22Rv1 (cell line): Measurements from ENCODE around the gene MINDY4.

Experiments used
- H3K27ac ChIP-seq: fragments of 450-650 bp; 2 replicates; pipeline ENCODE4 v1.5.1; 2017
- ZFX ChIP-seq: fragments of 450-650 bp; IDR thresholded peaks from 2 replicates; pipeline ENCODE4 v1.6.1; 2017; ENCODE audit warnings: antibody characterized with exemption, borderline replicate concordance
- TF ChIP-seq, protein P1 (sequence below): fragments of 450-650 bp; IDR thresholded peaks from 2 replicates; pipeline ENCODE4 v1.5.1; 2017; ENCODE audit warnings: mild to moderate bottlenecking

The MINDY4 gene

DNA sequence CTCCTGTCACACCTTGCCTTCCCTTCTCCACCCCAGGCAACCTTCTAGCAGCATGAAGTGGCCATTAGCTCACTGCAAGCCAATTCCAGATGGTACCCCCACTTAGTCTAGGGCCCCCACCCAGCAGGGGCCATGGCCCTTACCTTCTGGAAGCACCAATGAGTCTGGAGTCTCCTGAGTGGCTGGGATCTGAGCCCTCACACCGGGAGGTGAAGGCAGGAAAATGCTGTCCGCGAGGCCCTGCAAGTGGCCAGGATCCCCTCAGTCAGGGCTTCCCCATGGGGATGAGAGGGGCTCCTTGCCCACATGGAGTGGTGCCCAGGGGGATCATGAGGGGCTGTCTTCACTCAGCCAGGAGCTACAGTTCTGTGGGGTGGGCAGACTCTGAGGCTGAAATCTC is 145.0 kb downstream of the MINDY4 start:
- H3K27ac ChIP-seq = no peak overlapping the region
- no peak for TF ChIP-seq ZFX
- TF ChIP-seq, protein P1, sequence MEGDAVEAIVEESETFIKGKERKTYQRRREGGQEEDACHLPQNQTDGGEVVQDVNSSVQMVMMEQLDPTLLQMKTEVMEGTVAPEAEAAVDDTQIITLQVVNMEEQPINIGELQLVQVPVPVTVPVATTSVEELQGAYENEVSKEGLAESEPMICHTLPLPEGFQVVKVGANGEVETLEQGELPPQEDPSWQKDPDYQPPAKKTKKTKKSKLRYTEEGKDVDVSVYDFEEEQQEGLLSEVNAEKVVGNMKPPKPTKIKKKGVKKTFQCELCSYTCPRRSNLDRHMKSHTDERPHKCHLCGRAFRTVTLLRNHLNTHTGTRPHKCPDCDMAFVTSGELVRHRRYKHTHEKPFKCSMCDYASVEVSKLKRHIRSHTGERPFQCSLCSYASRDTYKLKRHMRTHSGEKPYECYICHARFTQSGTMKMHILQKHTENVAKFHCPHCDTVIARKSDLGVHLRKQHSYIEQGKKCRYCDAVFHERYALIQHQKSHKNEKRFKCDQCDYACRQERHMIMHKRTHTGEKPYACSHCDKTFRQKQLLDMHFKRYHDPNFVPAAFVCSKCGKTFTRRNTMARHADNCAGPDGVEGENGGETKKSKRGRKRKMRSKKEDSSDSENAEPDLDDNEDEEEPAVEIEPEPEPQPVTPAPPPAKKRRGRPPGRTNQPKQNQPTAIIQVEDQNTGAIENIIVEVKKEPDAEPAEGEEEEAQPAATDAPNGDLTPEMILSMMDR = no peak

DNA sequence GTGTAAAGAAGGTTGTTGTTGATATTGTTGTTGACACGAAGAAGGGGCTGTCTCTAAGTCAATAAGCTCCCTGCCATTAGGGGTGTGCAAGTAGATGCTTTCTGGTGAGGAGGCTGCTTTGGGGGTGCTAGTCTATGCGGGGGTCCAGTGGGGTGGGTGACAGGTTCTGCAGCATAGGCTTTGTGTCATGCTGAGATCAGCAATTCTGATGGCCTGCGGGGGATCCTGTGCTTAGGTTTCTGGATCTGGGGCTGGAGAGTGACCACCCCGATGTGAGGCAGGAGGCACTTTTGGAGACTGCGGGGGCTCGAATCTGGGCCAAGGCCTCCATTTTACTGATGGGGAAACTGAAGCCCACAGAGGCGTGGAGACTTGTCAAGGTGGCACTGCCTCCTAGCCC is 145.6 kb downstream of the MINDY4 start:
- H3K27ac ChIP-seq = no peak overlapping the region
- TF ChIP-seq, protein P1 = no peak
- no peak for TF ChIP-seq ZFX

DNA sequence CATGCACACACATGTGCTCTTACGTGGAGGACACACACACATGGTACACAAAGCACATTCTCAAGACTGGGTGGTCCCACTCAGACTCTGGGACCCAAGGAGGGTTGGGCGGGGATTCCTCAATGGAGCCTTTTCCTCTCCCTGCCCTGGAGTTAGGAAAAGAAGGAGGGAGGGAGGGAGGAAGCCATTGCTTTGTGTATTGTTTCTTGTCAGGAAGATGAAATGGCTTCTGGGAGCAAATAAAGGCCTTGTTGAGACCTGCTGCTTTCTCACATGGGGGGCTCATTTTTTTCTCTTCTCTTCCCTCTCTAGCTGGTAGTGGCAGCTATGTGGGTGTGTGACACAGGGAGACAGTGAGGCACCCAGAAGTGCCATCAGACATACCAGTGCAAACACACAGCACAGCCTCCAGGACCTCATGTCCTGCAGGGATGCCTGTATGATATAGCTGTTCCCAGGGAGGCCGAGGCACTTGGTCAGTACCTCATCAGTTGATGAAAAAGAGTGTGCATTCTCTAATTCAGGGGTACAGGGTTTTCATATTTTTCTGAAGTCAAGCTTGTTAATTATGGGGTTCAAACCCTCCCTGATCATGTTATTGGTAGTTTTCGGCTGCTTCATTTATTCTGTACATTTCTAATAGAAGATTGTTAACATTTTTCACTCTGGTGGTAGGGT is 146.1 kb downstream of the MINDY4 start:
- TF ChIP-seq, protein P1 = no peak
- TF ChIP-seq ZFX = no peak
- H3K27ac ChIP-seq = no peak overlapping the region

DNA sequence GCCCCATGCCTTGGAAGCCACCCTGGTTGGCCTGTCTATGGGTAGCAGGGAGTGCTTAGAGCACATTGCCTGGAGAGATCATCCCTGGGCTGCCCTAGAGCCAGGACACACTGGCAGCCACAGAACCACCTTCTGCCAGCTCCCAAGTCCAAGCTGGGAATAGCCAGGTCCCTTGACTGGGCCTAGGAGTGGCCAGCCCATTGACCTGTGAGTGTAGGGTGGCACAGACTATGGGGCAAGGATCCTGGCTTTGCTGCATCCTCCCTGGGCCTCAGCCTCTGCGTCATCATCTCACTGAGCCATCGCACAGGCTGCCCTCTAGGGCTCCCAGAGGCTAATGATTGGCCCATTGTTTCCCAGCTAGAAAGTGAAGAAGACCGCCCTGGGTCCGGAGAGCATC is 147.5 kb downstream of the MINDY4 start:
- TF ChIP-seq, protein P1 = no peak
- TF ChIP-seq ZFX = no peak
- H3K27ac ChIP-seq = no peak overlapping the region

DNA sequence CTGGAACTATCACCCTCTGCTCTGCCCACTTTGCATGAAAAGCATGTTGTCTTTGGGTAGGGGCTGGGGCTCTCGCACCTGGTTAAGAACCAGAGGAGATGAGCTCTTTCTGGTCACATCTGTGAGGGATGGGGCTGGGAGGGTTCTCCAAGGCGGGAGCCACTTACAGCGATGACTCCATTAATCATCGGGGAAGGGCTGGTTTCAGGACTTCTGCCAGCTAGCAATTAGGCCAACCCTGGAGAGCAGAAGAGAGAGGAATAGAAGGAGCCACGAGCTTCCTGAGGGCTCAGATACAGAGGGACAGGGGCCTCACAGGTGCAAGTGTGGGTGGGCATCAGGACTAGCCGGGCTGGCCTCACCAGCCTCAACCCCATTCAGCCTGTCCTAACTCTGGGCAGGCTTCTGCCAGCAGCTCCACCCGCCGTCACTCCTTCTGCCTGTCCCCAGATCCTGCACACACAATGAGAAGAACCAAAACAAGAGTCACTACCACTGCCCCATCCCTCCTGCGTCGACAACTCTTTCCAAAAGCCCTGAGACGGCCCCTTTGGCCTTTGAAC is 148.9 kb downstream of the MINDY4 start:
- no peak overlapping the region for H3K27ac ChIP-seq
- TF ChIP-seq, protein P1 = no peak
- TF ChIP-seq ZFX = no peak

DNA sequence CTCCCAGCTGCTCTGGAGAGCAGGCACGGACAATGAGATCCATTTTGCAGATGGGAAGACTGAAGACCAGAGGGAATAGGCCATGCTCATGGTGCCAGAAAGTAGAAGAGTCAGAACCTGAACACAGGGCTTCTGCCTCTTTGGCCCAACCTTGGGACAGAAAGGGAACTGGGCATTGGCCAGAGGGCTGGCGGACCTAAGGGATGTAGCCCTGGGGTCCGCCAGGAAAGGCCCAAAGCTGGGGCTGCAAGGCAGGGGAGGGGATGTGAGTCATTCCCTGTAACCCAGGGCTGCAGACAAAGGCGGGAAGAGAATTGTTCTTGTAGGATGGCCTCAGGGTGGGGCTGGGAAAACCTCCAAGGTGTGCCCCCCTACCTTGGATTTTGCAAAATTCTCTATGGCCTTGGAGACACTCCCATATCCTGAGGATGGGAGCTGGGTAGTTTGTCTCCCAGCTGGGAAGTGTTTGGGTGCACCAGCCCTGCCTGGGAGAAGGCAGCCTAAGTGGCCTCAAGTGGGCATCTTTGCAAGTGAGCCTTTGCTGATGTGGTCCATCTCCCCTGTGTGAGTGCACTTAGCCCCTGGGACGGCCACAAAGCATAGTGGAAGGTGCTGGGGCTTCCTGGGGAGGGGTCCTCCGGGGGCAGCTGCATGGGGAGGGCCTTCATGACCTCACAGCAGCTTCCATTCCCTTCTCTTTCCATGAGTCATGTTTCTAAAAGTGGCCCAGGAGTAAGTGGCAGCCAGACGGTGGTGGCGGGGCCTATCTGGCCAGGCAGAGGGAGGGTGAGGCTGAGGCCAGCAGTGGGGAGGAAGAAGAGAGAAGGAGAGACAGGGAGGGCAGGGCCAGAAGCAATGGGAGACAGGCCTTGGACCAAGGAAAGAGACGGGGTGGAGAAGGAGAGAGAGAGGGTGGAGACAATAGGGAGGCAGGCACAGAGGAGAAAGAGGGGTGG is 149.6 kb downstream of the MINDY4 start:
- TF ChIP-seq, protein P1 = no peak
- no peak for TF ChIP-seq ZFX
- no peak overlapping the region for H3K27ac ChIP-seq
